Skeletal muscle tissue (tissue), 4 donors: ENCODE results near the gene CPM. TPM values are rescaled to one million over a fixed set of nuclear protein-coding genes. Genes with fewer than 3 reads are reported as not detected.

Experiments
- H3K27ac ChIP-seq: one replicate; pipeline ENCODE4 v1.7.0; 2013; ENCODE audit warnings: mild to moderate bottlenecking, low read depth, low read length, inconsistent platforms
- H3K27me3 ChIP-seq, 3 donors: one replicate each; pipeline ENCODE4 v1.7.0; 2013; ENCODE audit warnings: low read length in 3 of 3; ENCODE audit not compliant: control insufficient read depth in 3 of 3, insufficient read depth in 3 of 3
- H3K36me3 ChIP-seq, 3 donors: one replicate each; pipeline ENCODE4 v1.7.0; 2013; ENCODE audit warnings: low read length in 3 of 3; ENCODE audit not compliant: control insufficient read depth in 3 of 3, insufficient read depth in 3 of 3
- H3K4me1 ChIP-seq, 3 donors: one replicate each; pipeline ENCODE4 v1.7.0; 2013; ENCODE audit warnings: low read length in 3 of 3, mild to moderate bottlenecking in 3 of 3; ENCODE audit not compliant: control insufficient read depth in 3 of 3, insufficient read depth in 3 of 3
- H3K4me3 ChIP-seq, 3 donors: one replicate each; pipeline ENCODE4 v1.7.0; 2013; ENCODE audit warnings: low read length in 3 of 3
- H3K9ac ChIP-seq, 3 donors: one replicate each; pipeline ENCODE4 v1.7.0; 2013; ENCODE audit warnings: low read length in 3 of 3, mild to moderate bottlenecking in 3 of 3, moderate library complexity in 2 of 3, low read depth in 1 of 3
- H3K9me3 ChIP-seq, 3 donors: one replicate each; pipeline ENCODE4 v1.7.0; 2013; ENCODE audit warnings: low read length in 3 of 3; ENCODE audit not compliant: control insufficient read depth in 3 of 3
- total RNA-seq: library from RNA; depleted of rRNA; stranded (reverse); fragments of >200 nt; gene quantifications from one replicate; pipeline ENCODE4 v1.2.3, GENCODE V29; 2014
- donor health status: Osteomylitis.

CPM gene
- total RNA-seq, 1 donor from 2014 or later, result 2.1 TPM

DNA sequence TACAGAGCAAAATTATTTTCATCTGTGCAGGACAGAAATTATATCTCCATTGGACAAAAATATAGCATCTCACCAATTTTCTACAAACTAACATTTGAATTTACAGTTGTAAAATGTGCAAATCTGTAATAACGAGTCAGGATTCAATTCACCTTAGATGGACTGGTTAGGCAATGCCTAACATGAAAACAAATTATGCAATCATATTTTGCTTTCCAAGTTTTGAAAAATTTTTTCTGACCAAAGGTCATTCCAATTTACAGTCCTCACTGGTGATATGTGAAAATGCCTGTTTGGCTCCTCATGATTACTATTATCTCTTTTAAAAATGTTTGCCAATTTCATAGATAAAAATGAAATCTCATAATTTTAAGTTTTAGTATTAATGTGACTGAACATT, 6.5 kb upstream of the CPM start:
- Histone ChIP-seq H3K36me3 (no peaks in the 10 kb centered on the region), H3K27me3 (no peaks in the 10 kb centered on the region), H3K27ac (no peak overlapping the region), H3K9ac (no peak overlapping the region), H3K4me3 (no peak overlapping the region), H3K4me1 (no peaks in the 10 kb centered on the region), H3K9me3 (no peaks in the 10 kb centered on the region)

DNA sequence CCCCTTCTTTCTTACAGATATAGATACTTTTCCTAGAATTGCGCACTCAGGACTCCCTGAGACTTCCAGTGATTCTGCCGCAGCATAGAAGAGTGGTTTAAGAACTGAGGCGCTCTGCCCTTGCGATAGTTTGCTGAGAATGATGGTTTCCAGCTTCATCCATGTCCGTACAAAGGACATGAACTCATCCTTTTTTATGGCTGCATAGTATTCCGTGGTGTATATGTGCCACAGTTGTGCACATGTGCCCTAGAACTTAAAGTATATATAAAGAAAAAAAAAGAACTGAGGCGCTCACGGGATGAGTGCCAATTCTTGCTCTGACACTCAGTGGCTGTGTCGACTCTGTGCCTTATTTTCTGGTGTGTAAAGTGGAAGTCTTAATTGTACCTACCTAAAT, 1.4 kb upstream of the CPM start:
- no peak overlapping the region for H3K9ac ChIP-seq
- H3K27me3 ChIP-seq, result peaks cover 3 to 16% (median 5%) of the 10 kb centered on the region in 3 donors
- H3K4me3 ChIP-seq, result no peak overlapping the region
- H3K27ac ChIP-seq, result no peak overlapping the region
- peaks cover 5 to 13% (median 10%) of the 10 kb centered on the region in 3 donors for H3K4me1 ChIP-seq
- no peaks in the 10 kb centered on the region for H3K9me3 ChIP-seq
- no peaks in the 10 kb centered on the region for H3K36me3 ChIP-seq

GRCh38 chr12:68932128-68932960, 627 bp downstream of the CPM start:
- peak overlapping the region; percentile 65 to 73 (median 73) for H3K4me3 ChIP-seq
- peak overlapping the region; percentile 50 for H3K27ac ChIP-seq
- peaks cover 3 to 16% (median 5%) of the 10 kb centered on the region in 3 donors for H3K27me3 ChIP-seq
- H3K4me1 ChIP-seq, result peaks cover 5 to 13% (median 10%) of the 10 kb centered on the region in 3 donors
- H3K36me3 ChIP-seq, result no peaks in the 10 kb centered on the region
- H3K9me3 ChIP-seq, result no peaks in the 10 kb centered on the region
- peak overlapping the region; percentile 19 to 58 (median 57) for H3K9ac ChIP-seq

GRCh38 chr12:68930178-68930577, 2.8 kb downstream of the CPM start:
- Histone ChIP-seq H3K27me3 (peaks cover 3 to 16% (median 5%) of the 10 kb centered on the region in 3 donors), H3K9me3 (no peaks in the 10 kb centered on the region), H3K4me3 (no peak overlapping the region)

DNA sequence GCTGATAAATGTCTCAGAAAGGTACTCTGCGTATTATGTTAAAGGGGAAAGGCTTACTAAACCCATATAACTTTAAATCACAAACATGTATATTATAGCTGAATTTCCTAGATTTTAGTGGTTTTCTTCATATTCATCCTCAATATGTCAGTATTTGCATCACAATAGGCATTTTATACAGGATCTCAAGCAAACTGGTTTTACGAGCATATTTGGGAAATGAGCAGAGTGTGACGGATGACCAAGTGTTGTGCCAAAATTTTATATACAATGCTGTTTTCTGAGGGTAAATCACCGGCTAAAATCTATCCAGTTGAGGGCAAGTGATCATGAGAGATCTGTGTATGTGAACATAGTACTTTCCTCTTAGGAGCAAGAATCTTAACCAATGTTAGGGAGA, 8.4 kb downstream of the CPM start:
- no peak overlapping the region for H3K27ac ChIP-seq
- H3K4me3 ChIP-seq, result no peak overlapping the region
- H3K36me3 ChIP-seq, result no peaks in the 10 kb centered on the region
- no peaks in the 10 kb centered on the region for H3K27me3 ChIP-seq
- no peaks in the 10 kb centered on the region for H3K9me3 ChIP-seq
- no peak overlapping the region for H3K9ac ChIP-seq
- H3K4me1 ChIP-seq, result no peaks in the 10 kb centered on the region

More at GRCh38 chr12:68930178-68930577, 2.8 kb downstream of the CPM start:
- H3K27ac ChIP-seq, result no peak overlapping the region
- H3K9ac ChIP-seq, result no peak overlapping the region
- H3K36me3 ChIP-seq, result no peaks in the 10 kb centered on the region
- H3K4me1 ChIP-seq, result peaks cover 5 to 13% (median 10%) of the 10 kb centered on the region in 3 donors

DNA sequence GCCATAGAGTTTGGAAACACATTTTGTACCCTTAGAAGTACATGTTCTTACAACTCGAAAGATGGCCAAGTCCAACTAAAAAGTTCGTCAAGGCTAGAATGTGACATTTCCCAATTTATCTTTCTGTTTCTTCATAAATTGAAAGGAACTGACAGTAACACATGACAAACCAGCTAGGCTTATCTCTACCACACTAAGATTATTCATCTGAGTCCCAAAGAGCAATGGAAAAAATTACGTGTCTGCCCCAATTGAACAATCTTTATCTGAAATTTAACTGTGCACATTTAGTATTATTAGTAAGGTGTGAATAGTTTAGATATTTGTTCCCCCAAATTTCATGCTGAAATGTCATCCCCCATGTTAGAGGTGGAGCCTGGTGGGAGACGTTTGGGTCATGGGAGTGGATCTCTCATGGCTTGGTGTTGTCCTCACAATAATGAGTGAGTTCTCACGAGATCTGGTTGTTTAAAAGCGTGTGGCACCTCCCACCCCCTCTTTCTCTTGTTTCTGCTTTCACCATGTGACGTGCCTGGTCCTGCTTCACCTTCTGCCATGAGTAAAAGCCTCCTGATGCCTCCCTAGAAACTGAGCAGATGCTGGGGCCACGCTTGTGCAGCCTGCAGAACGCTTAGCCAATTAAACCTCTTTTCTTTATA, 13.3 kb downstream of the CPM start:
- H3K36me3 ChIP-seq, result no peaks in the 10 kb centered on the region
- H3K27me3 ChIP-seq, result no peaks in the 10 kb centered on the region
- H3K27ac ChIP-seq, result no peak overlapping the region

DNA sequence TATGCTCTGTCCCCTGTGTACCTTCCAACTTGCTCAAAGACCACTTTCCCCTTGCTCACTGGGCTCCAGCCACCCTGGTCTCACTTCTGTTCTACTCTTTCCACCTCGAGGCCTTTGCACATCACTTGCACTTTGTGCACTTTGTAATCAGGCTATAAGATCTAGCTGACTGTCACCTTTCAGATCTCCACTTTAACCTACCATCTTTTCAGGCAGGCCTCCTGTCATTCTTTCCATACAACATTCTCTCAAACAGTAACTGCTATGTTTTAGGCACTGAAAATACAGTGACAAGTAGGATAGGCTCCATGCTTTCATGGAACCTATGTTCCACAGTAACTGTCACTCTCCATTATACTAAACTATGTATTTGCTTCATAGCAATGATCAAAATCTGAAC, 14.0 kb downstream of the CPM start:
- Histone ChIP-seq H3K27me3 (no peaks in the 10 kb centered on the region), H3K4me1 (no peaks in the 10 kb centered on the region), H3K36me3 (no peaks in the 10 kb centered on the region), H3K27ac (no peak overlapping the region), H3K4me3 (no peak overlapping the region), H3K9me3 (no peaks in the 10 kb centered on the region), H3K9ac (no peak overlapping the region)

More for the DNA sequence above, 13.3 kb downstream of the CPM start:
- Histone ChIP-seq H3K9me3 (no peaks in the 10 kb centered on the region), H3K4me1 (no peaks in the 10 kb centered on the region), H3K9ac (no peak overlapping the region), H3K4me3 (no peak overlapping the region)

DNA sequence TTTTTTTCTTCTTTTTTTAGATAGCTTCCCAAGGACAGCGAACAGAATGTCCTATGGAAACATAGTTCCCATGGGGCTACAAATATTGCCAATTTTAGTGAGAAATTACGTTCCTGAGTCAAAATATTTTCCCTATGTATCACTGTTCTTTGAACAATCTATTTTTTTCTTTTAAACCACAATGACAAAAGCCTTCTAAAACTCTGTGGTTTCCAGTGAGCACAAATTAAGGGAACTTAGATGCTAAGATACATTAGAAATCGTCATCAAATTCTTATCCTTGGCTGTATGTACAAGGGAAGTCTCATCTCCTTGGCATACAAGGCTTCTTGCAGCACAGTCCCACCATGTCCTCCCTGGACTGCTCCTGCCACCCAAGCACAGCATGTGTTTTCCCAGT, 17.9 kb downstream of the CPM start:
- H3K27ac ChIP-seq, result no peak overlapping the region
- H3K4me1 ChIP-seq, result peaks cover 0 to 3% (median 0%) of the 10 kb centered on the region in 3 donors
- no peaks in the 10 kb centered on the region for H3K36me3 ChIP-seq
- H3K9me3 ChIP-seq, result no peaks in the 10 kb centered on the region
- H3K9ac ChIP-seq, result no peak overlapping the region
- H3K4me3 ChIP-seq, result no peak overlapping the region
- H3K27me3 ChIP-seq, result no peaks in the 10 kb centered on the region

DNA sequence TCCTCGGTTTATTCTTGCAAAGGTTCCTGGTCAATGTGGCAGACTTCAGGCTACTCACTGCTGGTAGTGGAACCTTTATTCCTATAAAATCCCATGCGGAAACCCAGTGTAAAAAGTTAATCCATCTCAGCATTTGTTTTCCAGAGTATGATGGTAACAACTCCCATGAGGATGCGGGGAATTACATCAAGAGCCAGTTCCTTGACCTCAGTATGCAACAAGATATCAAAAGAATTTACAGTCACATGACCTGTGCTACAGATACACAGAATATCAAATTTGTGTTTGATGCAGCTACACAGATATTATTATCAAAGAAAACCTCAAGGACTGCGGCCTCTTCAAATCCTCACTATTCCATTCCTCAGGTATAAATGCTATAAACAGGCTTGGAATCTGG, 19.3 kb downstream of the CPM start:
- Histone ChIP-seq H3K9me3 (no peaks in the 10 kb centered on the region), H3K9ac (no peak overlapping the region), H3K27me3 (no peaks in the 10 kb centered on the region), H3K36me3 (no peaks in the 10 kb centered on the region), H3K4me1 (peaks cover 0 to 3% (median 0%) of the 10 kb centered on the region in 3 donors), H3K27ac (no peak overlapping the region), H3K4me3 (no peak overlapping the region)

DNA sequence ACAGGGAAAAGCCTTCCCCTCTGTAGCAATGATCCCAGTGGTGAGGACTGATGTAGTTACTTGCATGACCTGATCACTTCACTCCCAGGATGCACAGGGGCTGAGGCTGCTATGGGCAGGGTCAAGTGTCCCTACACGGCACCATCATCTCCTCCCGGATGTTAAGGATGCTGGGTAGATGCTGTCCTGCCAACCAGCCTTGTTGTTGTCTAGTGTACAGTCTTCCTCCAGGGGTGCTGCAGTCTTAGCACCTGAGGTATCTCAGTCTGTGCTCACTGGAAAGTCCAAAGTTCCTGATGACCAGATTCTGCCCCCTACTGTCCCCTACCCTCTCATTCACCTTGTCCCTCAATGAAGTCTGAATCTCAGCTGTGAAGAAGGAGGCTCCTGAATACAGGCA, 20.1 kb downstream of the CPM start:
- Histone ChIP-seq H3K27ac (no peak overlapping the region), H3K36me3 (no peaks in the 10 kb centered on the region), H3K4me3 (no peak overlapping the region), H3K27me3 (no peaks in the 10 kb centered on the region), H3K9ac (no peak overlapping the region), H3K9me3 (no peaks in the 10 kb centered on the region), H3K4me1 (peaks cover 0 to 3% (median 0%) of the 10 kb centered on the region in 3 donors)
